ENCODE data around the gene GAPVD1. TPM values are rescaled to one million over a fixed set of nuclear protein-coding genes. Genes with fewer than 3 reads are reported as not detected.

The GAPVD1 gene
- total and polyA plus RNA-seq, 2 of the 8 experiments (the other 6 are each of a cell fraction or from before 2014, with no cell fraction given), result 5.5 to 40.5 TPM

GRCh38 chr9:125413579-125413978 lies 152.0 kb downstream of the GAPVD1 start:
- Histone ChIP-seq H3K18ac (ENCODE audit: extremely low read depth, low read length) (no peak overlapping the region), H4K91ac (replicated peaks; ENCODE audit: insufficient read length, low read length) (no peak overlapping the region), H3K23ac (ENCODE audit: insufficient read length) (no peak overlapping the region), H3K36me3 (ENCODE audit: control insufficient read depth in 2 of 4, insufficient read depth in 4 of 4, low read length in 3 of 4) (no peaks in the 10 kb centered on the region), H3K4me1 (replicated peaks in 1 of 4; ENCODE audit: control insufficient read depth in 3 of 4, insufficient read depth in 4 of 4, low read length in 3 of 4) (peaks cover 0 to 2% (median 0%) of the 10 kb centered on the region in 4 experiments; a peak in 2 of 7 replicates), H3K79me1 (ENCODE audit: low read depth, low read length) (no peaks in the 10 kb centered on the region), H3K4me2 (ENCODE audit: insufficient read depth in 1 of 2, low read depth in 2 of 2, low read length in 2 of 2) (no peak overlapping the region), H2BK15ac (ENCODE audit: low read length) (no peak overlapping the region), H3K14ac (ENCODE audit: insufficient read length) (no peak overlapping the region), H2BK5ac (ENCODE audit: low read depth, low read length) (no peak overlapping the region), H3K27me3 (replicated peaks in 1 of 4; ENCODE audit: control insufficient read depth in 3 of 4, extremely low read depth in 1 of 4, insufficient read depth in 3 of 4, low read length in 3 of 4) (peaks cover 0 to 4% (median 1%) of the 10 kb centered on the region in 4 experiments; a peak in 5 of 7 replicates), H4K5ac (ENCODE audit: insufficient read length, low read depth, low read length) (no peak overlapping the region), H2BK12ac (ENCODE audit: low read depth, low read length) (no peak overlapping the region), H2BK120ac (replicated peaks; ENCODE audit: low read depth, low read length) (no peak overlapping the region), H4K20me1 (replicated peaks in 1 of 2; ENCODE audit: control insufficient read depth in 1 of 2, insufficient read depth in 2 of 2, low read length in 2 of 2) (peaks cover 0 to 8% of the 10 kb centered on the region in 2 experiments), H3K9ac (replicated peaks in 1 of 4; ENCODE audit: extremely low read depth in 1 of 4, low read depth in 3 of 4, low read length in 3 of 4) (no peak overlapping the region), H2BK20ac (ENCODE audit: low read length) (no peak overlapping the region), H2AFZ (ENCODE audit: low read length) (no peak overlapping the region), H3K23me2 (ENCODE audit: low read depth, low read length) (peaks cover 8% of the 10 kb centered on the region; the same call in 1 of the 2 replicates), H3K4me3 (ENCODE audit: extremely low read depth in 1 of 4, insufficient read depth in 2 of 4, low read depth in 3 of 4, low read length in 4 of 4) (no peak overlapping the region), H4K8ac (ENCODE audit: extremely low read depth, insufficient read depth, low read length) (no peak overlapping the region), H3K56ac (replicated peaks; ENCODE audit: insufficient read length, low read depth, low read length) (no peak overlapping the region), H3K79me2 (ENCODE audit: control insufficient read depth in 1 of 2, insufficient read depth in 2 of 2, low read length in 2 of 2) (no peaks in the 10 kb centered on the region), H2AK5ac (ENCODE audit: low read depth, low read length) (no peak overlapping the region), H3K4ac (replicated peaks; ENCODE audit: insufficient read length, low read depth, low read length) (no peak overlapping the region), H3K27ac (ENCODE audit: low read depth, low read length) (no peak overlapping the region), H3K9me3 (ENCODE audit: insufficient read depth in 2 of 2, low read depth in 1 of 2, low read length in 1 of 2) (no peaks in the 10 kb centered on the region)
- no peak for FAIRE-seq
- 92% methylated on average over 8 of the region's 8 CpGs; no CpG with 5 or more reads in 1 of the 2 experiments for WGBS, 2 experiments (ENCODE audit: extremely low coverage in 1 of 2, insufficient coverage in 1 of 2, insufficient read length in 1 of 2, insufficient replicate concordance in 2 of 2, low coverage in 1 of 2, low lambda C conversion rate in 2 of 2, missing lambda C conversion rate in 1 of 2)
- CTCF ChIA-PET (ENCODE audit: partially characterized antibody), result no interaction called here
- POLR2A ChIA-PET (ENCODE audit: partially characterized antibody), result interaction anchor here (0.6 to 1.0 kb wide), 2 partner anchors 14 to 626 kb away, joined by 3 read pairs; no protein-coding TSS in a partner anchor
- no peak for DNase-seq (ENCODE audit: low read depth in 1 of 2, low spot score in 2 of 2)
- TF ChIP-seq KDM4A (IDR thresholded peaks at IDR 0.05; ENCODE audit: low read depth, low read length, severe bottlenecking) (no peak), SIN3A (conservative IDR thresholded peaks at IDR 0.05 in 1 of 2, IDR thresholded peaks at IDR 0.05 in 1 of 2; ENCODE audit: low read depth in 1 of 2, low read length in 2 of 2) (no peak), SRF (IDR thresholded peaks at IDR 0.05; ENCODE audit: low read depth, low read length) (no peak), ZNF274 (IDR thresholded peaks at IDR 0.05; ENCODE audit: borderline replicate concordance, extremely low read depth, low read length) (no peak), NANOG (IDR thresholded peaks at IDR 0.05; ENCODE audit: insufficient read depth, low read depth, low read length, poor library complexity, severe bottlenecking) (no peak), TBP (IDR thresholded peaks at IDR 0.05; ENCODE audit: low read depth, low read length) (no peak), CBX5 (IDR thresholded peaks at IDR 0.05; ENCODE audit: low read depth, low read length) (no peak), CHD1 (IDR thresholded peaks at IDR 0.05; ENCODE audit: low read depth, low read length) (no peak), CTBP2 (IDR thresholded peaks at IDR 0.05; ENCODE audit: borderline replicate concordance, insufficient read depth, insufficient read length, low read length) (no peak), POLR2A (IDR thresholded peaks at IDR 0.05; ENCODE audit: control extremely low read depth in 1 of 2, low read depth in 2 of 2, low read length in 2 of 2) (no peak), CTCF (IDR thresholded peaks at IDR 0.05; ENCODE audit: control extremely low read depth in 1 of 3, insufficient read depth in 1 of 3, low read depth in 1 of 3, low read length in 3 of 3) (no peak)
